SK-N-SH treated with all-trans-retinoic acid at 6 μM for 48 hours (cell line): Measurements from ENCODE around the gene FZR1.

Source experiments
- ARNTL ChIP-seq: fragments of 450-650 bp; formaldehyde crosslinking; IDR thresholded peaks from 2 replicates; pipeline ENCODE4 v1.5.0; 2020; ENCODE audit warnings: low read depth, mild to moderate bottlenecking, moderate library complexity, borderline replicate concordance
- OSR1 ChIP-seq: fragments of 250-450 bp; sonication (Bioruptor Pico); IDR thresholded peaks from 2 replicates; pipeline ENCODE4 v1.8.0; 2022; ENCODE audit warnings: moderate library complexity, mild to moderate bottlenecking, inconsistent platforms
- PPARA ChIP-seq: fragments of 250-450 bp; sonication (Bioruptor Pico); IDR thresholded peaks from 2 replicates; pipeline ENCODE4 v1.5.0; 2020; ENCODE audit warnings: mild to moderate bottlenecking, borderline replicate concordance
- RARB ChIP-seq: fragments of 250-450 bp; sonication (Bioruptor Pico); IDR thresholded peaks from 2 replicates; pipeline ENCODE4 v1.8.0; 2021; ENCODE audit warnings: mild to moderate bottlenecking, moderate library complexity
- ZNF565 ChIP-seq: fragments of 450-650 bp; formaldehyde crosslinking; conservative IDR thresholded peaks from 2 replicates; pipeline ENCODE4 v1.5.0; 2020; ENCODE audit warnings: low read depth, mild to moderate bottlenecking, moderate library complexity

DNA sequence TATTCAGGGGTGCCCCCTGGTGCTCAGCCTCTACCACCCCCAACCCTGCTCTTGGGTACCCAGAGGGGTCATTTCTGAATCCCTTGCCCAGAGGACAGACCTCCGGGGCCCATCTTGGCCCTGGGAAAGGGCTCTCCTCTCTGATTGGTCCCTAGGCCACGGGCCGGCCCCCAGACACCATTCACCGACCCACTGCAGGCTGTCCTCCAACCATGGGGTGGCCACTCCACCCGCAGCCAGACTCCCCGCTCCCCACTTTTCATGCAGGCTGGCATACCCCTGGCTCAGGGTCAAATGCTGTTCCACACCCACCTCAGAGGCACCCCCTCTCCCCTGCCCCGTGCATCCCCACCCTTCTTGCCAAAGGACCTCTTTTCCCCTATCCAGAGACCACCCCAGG, 40.6 kb upstream of the FZR1 start:
- TF ChIP-seq ARNTL (CRISPR knock-in tag), result no peak
- no peak for TF ChIP-seq PPARA (CRISPR knock-in tag)
- TF ChIP-seq ZNF565 (CRISPR knock-in tag), result no peak
- TF ChIP-seq RARB (CRISPR knock-in tag), result no peak
- no peak for TF ChIP-seq OSR1 (CRISPR knock-in tag)
